Right atrium auricular region (tissue), 2 donors: ENCODE measurements around the gene CHST15. TPM values are rescaled to one million over a fixed set of nuclear protein-coding genes. Genes with fewer than 3 reads are reported as not detected.

Source experiments
- DNase-seq: peaks from one replicate; pipeline ENCODE4 v3.0.0-alpha.2; 2019; ENCODE audit warnings: low spot score
- H3K27ac ChIP-seq, 2 donors: fragments of 200-600 bp; sonication (generic); 1 replicate in 1 of 2; 2 replicates in 1 of 2; pipeline ENCODE4 v1.5.1; 2016 to 2019
- H3K27me3 ChIP-seq, 2 donors: fragments of 200-600 bp; sonication (generic); one replicate each; pipeline versions ENCODE4 v1.5.1 to v1.6.0; 2017 to 2019
- H3K36me3 ChIP-seq: fragments of 200-600 bp; sonication (generic); one replicate; pipeline ENCODE4 v1.5.1; 2016
- H3K4me1 ChIP-seq, 2 donors: fragments of 200-600 bp; sonication (generic); one replicate each; pipeline versions ENCODE4 v1.5.1 to v1.6.0; 2017 to 2019
- H3K4me3 ChIP-seq, 2 donors: fragments of 200-600 bp; sonication (generic); 1 replicate in 1 of 2; 2 replicates in 1 of 2; pipeline ENCODE4 v1.5.1; 2017 to 2019; ENCODE audit warnings: mild to moderate bottlenecking in 1 of 2, moderate library complexity in 1 of 2
- H3K9me3 ChIP-seq, 2 donors: fragments of 200-600 bp; sonication (generic); one replicate each; pipeline ENCODE4 v1.5.1; 2019
- total RNA-seq, 2 donors: library from RNA; depleted of rRNA; stranded (reverse); fragments of >200 nt; gene quantifications; one replicate each; pipeline ENCODE4 v1.1.0, GENCODE V29; 2016
- TF ChIP-seq, protein P1 (sequence below), 2 donors: fragments of 200-600 bp; sonication (generic); IDR thresholded peaks; one replicate each; pipeline ENCODE4 v1.5.1; 2019; ENCODE audit warnings: antibody characterized with exemption in 2 of 2

CHST15 gene
- total RNA-seq, 2 donors from 2014 or later = 7.0 to 14.2 TPM

DNA sequence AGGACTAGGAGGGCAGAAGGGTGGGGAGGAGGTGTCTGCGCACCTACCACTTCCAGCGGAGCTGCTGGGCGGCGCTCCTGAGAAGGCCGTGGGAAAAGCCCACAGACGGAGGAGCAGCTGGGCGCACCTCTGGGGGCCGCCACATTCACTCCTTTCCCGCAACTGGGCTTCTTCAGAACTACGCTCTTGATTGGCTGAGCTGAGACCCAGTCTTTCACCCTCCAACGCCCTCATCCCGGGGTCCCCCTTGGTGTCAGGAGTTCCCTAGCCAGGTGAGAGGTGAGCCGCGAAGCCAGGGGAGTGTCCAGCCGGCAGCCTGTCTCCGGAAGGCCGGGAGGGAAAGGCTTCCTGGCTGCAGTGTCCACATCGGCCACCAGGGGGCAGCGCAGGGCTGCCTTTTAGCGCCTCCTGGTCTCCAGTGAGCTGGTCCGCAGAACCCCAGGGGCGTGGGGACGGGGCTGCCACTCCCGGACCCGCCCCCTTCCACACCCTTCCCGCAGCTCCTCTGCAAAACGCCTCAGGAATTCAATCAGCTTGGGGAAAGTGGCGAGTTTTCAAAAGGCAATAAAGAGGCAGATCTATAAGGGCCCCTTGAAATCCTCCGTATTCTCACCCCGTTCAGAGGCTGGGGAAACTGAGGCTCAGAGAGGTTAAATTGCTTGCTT lies 98.8 kb downstream of the CHST15 start:
- TF ChIP-seq, protein P1, sequence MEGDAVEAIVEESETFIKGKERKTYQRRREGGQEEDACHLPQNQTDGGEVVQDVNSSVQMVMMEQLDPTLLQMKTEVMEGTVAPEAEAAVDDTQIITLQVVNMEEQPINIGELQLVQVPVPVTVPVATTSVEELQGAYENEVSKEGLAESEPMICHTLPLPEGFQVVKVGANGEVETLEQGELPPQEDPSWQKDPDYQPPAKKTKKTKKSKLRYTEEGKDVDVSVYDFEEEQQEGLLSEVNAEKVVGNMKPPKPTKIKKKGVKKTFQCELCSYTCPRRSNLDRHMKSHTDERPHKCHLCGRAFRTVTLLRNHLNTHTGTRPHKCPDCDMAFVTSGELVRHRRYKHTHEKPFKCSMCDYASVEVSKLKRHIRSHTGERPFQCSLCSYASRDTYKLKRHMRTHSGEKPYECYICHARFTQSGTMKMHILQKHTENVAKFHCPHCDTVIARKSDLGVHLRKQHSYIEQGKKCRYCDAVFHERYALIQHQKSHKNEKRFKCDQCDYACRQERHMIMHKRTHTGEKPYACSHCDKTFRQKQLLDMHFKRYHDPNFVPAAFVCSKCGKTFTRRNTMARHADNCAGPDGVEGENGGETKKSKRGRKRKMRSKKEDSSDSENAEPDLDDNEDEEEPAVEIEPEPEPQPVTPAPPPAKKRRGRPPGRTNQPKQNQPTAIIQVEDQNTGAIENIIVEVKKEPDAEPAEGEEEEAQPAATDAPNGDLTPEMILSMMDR (IDR thresholded peaks at IDR 0.05) = peak; percentile 99
- Histone ChIP-seq H3K4me3 (peak overlapping the region in 1 of 2 donors; percentile 23), H3K27ac (no peak overlapping the region)

DNA sequence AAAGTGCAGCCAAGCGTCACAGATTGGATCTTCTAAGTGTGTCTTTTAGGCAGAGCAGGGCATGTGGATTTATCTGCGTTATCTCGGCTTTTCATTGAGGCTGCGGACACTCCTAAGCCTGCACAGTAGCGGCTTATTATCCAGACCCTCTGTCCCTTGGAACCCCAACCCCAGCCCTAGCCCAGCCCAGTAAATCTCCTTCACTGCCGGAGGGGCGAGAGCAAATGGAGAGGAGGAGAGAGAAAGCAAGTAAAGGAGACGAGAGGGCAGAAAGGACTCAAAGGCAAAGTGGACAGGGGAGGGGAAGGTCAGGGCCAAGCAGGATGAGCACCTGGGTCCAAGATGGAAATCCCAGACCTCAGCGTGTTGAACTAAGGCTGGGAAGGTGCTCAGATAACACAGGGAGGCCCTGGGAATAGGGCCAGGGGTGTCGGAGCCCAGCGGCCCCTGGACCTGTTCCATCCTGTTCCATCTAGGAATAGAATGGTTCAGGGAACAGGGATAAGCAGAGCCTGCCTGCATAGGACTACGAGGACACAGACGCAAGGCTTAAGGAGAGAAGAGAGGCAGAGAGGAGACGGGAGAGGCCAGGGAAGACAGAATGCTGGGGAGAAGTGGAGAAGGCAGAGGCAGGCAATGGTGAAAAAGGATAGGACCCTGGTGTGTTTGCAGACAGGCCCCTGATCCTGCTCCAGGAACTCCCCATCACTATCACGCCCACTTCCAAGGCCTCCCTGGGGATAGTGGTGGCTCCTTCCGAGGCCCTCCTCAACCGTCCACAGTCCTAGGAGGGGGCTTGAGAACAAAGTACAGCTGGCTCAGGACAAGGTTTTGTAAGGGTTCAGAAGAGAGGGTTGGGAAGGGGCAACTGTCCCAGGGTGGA lies 99.6 kb downstream of the CHST15 start:
- H3K27ac ChIP-seq = no peak overlapping the region
- TF ChIP-seq, protein P1 (IDR thresholded peaks at IDR 0.05) = no peak
- peaks cover 9 to 26% of the 10 kb centered on the region in 2 donors for H3K27me3 ChIP-seq
- H3K4me3 ChIP-seq = peak overlapping the region in 1 of 2 donors; percentile 23
- H3K9me3 ChIP-seq = no peaks in the 10 kb centered on the region
- H3K36me3 ChIP-seq = no peaks in the 10 kb centered on the region
- no peak for DNase-seq
- peaks cover 0 to 31% of the 10 kb centered on the region in 2 donors for H3K4me1 ChIP-seq

More for the DNA sequence above, 98.8 kb downstream of the CHST15 start:
- Histone ChIP-seq H3K9me3 (no peaks in the 10 kb centered on the region), H3K36me3 (no peaks in the 10 kb centered on the region), H3K4me1 (peaks cover 0 to 31% of the 10 kb centered on the region in 2 donors), H3K27me3 (peaks cover 9 to 26% of the 10 kb centered on the region in 2 donors)
- peak; percentile 85 for DNase-seq

DNA sequence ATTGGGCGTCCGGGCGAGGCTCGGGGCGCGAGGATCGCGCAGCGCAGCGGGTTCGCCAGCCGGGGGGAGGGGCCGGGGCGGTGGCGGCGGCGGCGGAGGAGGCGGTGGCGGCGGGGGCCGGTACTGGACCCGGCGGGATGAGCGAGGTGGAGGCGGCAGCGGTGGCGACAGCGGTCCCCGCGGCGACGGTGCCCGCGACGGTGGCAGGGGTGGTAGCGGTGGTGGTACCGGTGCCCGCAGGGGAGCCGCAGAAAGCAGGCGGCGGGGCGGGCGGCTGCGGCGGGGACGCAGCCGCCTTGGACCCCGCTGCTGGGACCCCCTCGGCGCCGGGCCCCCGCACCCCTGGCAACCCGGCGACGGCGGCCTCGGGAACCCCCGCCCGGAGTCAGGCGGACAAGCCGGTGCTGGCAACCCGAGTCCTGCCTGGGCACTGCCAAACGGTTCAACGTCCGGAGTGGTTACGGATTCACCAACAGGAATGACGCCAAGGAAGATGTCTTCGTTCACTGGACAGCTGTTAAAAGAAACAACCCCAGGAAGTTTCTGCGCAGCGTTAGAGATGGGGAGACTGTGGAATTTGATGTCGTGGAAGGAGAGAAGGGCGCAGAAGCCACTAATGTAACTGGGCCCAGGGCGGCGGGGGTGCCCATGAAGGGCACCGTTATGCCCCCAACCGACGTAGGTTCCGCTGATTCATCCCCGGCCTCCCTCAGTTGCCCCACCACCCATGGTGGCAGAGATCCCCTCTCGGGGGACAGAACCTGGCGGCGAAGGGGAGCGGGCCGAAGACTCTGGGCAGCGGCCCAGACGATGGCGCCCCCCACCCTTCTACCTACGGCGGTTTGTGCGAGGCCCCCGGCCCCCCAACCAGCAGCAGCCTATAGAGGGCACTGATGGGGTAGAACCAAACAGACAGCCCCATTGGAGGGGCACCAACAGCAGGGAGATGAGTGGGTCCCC lies 101.5 kb downstream of the CHST15 start:
- H3K27me3 ChIP-seq = peaks cover 9 to 26% of the 10 kb centered on the region in 2 donors
- H3K36me3 ChIP-seq = no peaks in the 10 kb centered on the region
- H3K9me3 ChIP-seq = no peaks in the 10 kb centered on the region
- TF ChIP-seq, protein P1 (IDR thresholded peaks at IDR 0.05) = no peak
- no peak overlapping the region for H3K27ac ChIP-seq
- H3K4me3 ChIP-seq = peak overlapping the region in 1 of 2 donors; percentile 32
- peaks cover 0 to 28% of the 10 kb centered on the region in 2 donors for H3K4me1 ChIP-seq
- DNase-seq = peak; percentile 47

DNA sequence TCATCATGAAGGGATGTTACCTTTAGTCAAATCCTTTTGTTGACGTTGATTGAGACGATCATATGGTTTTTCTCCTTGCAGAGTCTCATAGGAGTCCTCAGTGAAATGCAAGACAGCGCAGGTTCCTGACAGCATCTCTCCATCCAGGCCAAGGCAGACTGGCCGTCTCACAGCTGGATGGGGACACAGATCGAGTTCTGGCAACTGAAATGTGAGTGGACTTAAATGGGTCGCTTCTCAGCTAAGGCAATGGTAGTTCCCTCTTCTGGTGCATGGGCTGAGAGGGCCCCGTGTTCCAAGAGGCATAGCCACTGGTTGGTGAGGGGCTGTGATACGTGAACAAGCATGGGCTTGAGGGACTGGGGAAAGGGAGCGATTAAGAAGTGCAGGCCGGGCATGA lies 102.5 kb downstream of the CHST15 start:
- Histone ChIP-seq H3K36me3 (no peaks in the 10 kb centered on the region), H3K27ac (no peak overlapping the region), H3K4me1 (peaks cover 0 to 18% of the 10 kb centered on the region in 2 donors), H3K4me3 (no peak overlapping the region), H3K27me3 (peaks cover 9 to 26% of the 10 kb centered on the region in 2 donors), H3K9me3 (no peaks in the 10 kb centered on the region)
- TF ChIP-seq, protein P1 (IDR thresholded peaks at IDR 0.05) = no peak
- DNase-seq = no peak

DNA sequence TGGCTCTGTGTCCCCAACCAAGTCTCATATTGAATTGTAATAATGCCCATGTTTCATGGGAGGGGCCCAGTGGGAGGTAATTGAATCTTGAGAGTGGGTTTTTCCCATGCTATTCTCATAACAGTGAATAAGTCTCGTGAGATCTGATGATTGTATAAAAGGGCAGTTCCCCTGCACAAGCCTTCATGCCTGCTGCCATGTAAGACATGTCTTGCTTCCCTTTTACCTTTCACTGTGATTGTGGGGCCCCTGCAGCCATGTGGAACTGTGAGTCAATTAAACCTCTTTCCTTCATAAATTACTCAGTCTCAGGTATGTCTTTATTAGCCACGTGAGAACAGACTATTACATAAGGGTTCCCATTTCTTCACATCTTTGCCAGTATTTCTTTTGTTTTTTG lies 104.7 kb downstream of the CHST15 start:
- TF ChIP-seq, protein P1 (IDR thresholded peaks at IDR 0.05) = no peak
- no peak for DNase-seq
- no peaks in the 10 kb centered on the region for H3K36me3 ChIP-seq
- H3K27me3 ChIP-seq = peaks cover 9 to 18% of the 10 kb centered on the region in 2 donors
- H3K4me3 ChIP-seq = no peak overlapping the region
- no peaks in the 10 kb centered on the region for H3K9me3 ChIP-seq
- no peak overlapping the region for H3K27ac ChIP-seq
- no peaks in the 10 kb centered on the region for H3K4me1 ChIP-seq
